VCaP (cell line): ENCODE results near the gene PLEK2.
A peak's percentile ranks its signal among the peaks of the same experiment; 100 is the strongest.

Source experiments
- H3K27ac ChIP-seq: fragments of 450-650 bp; 2 replicates; pipeline ENCODE4 v1.5.1; 2017
- TF ChIP-seq, protein P1 (sequence below): fragments of 450-650 bp; conservative IDR thresholded peaks from 2 replicates; pipeline ENCODE4 v1.5.1; 2017; ENCODE audit warnings: mild to moderate bottlenecking, moderate library complexity

Gene PLEK2

DNA sequence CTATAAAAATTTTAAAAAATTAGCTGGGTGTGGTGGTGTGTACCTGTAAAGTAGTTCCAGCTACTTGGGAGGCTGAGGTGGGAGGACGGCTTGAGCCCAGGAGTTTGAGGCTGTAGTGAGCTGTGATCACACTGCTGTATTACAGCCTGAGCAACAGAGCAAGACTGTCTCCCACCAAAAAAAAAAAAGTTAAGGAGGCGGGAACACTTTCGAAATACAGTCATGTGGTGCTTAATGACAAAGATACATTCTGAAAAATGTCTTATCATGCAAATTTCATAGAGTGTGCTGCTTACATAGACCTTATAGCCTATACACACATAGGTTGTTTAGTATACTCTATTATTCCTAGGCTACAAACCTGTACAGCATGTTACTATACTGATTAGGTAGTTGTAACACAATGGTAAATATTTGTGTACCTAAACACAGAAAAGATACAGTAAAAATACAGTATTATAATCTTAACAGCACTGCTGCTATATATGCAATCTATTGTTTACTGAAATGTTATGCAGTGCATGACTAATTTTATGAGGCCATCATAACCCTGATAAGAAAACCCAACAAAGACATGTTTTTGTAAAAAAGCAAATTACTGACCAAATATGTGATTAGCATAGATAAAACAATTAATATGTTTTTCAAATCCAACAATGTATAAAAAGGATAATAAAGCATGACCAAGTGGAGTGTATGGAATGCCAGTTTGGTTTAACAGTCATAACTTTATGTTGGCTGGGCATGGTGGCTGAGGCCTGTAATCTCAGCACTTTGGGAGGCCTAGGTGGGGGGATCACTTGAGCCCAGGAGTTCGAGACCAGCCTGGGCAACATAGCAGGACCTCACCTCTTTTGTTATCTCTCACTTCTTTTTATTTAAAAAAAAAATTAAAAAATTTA is 40.5 kb downstream of the PLEK2 start:
- TF ChIP-seq, protein P1, sequence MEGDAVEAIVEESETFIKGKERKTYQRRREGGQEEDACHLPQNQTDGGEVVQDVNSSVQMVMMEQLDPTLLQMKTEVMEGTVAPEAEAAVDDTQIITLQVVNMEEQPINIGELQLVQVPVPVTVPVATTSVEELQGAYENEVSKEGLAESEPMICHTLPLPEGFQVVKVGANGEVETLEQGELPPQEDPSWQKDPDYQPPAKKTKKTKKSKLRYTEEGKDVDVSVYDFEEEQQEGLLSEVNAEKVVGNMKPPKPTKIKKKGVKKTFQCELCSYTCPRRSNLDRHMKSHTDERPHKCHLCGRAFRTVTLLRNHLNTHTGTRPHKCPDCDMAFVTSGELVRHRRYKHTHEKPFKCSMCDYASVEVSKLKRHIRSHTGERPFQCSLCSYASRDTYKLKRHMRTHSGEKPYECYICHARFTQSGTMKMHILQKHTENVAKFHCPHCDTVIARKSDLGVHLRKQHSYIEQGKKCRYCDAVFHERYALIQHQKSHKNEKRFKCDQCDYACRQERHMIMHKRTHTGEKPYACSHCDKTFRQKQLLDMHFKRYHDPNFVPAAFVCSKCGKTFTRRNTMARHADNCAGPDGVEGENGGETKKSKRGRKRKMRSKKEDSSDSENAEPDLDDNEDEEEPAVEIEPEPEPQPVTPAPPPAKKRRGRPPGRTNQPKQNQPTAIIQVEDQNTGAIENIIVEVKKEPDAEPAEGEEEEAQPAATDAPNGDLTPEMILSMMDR = no peak
- peak overlapping the region; percentile 58 for H3K27ac ChIP-seq

DNA sequence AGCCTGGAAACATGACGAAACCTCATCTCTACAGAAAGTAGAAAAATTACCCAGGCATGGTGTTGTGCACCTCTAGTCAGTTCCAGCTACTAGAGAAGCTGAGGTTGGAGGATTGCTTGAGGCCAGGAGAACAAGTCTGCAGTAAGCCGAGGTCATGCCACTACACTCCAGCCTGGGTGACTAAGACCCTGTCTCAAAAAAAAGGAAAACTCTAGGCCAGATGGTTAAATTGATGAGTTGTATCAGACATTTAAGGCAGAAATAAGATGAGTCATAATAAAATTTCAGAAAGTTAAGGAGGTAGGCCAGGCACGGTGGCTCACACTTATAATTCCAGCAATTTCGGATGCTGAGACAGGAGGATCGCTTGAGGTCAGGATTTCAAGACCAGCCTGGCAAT is 41.1 kb downstream of the PLEK2 start:
- TF ChIP-seq, protein P1 = no peak
- H3K27ac ChIP-seq = peak overlapping the region; percentile 58

DNA sequence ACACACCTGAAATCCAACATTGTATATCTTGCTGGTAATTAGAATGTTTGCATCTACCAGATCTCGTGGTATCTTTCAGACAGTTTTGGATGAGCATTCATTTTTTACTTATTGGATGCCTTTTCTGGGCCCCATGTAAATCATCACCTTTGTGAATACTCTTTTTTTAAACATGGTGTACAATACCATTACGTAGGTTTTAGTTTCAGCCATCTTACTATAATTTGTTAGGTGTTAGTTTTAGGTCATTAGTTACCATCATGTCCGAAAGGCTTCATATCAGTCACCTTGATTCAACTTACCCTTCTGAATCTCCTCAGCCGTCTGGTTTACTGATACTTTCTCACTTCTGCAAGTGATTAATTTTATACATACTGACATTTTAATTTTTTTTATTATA is 46.5 kb downstream of the PLEK2 start:
- H3K27ac ChIP-seq = no peak overlapping the region
- TF ChIP-seq, protein P1 = no peak

DNA sequence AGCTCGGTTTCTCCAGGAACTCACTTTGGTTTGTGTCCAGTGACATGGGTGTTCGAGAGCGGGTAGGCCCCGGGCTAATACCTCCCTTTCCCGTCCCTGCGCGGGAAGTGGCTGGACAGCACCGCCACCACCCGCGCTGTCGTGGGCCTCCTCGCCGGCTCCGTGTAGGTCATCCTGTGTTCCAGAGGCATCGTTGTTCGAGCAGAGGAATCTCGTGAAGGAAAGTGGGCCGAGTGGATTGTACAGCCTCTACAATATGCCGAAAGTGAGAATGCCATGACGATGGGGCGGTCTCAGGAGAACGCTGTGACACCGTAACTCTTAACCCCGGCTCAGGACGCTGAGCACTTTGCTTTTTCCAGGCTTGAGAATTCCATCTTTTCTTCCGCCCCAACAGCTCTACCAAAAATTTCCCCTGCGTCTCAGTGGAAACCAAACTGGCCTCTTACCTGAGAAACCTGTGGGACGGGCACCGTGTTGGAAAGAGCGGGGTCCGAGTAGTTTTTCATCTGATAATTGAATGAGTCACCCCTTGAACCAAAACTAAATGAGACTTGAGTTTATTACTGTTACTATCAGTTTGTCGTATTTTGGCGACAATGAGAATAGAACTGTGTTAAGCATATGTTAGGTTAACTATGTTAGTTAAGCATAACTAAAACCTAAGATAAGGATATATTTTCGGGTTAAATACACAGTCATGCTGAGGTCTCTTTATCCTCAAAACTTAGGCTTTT is 51.3 kb downstream of the PLEK2 start:
- peak overlapping the region; percentile 97 for H3K27ac ChIP-seq
- TF ChIP-seq, protein P1 = no peak

DNA sequence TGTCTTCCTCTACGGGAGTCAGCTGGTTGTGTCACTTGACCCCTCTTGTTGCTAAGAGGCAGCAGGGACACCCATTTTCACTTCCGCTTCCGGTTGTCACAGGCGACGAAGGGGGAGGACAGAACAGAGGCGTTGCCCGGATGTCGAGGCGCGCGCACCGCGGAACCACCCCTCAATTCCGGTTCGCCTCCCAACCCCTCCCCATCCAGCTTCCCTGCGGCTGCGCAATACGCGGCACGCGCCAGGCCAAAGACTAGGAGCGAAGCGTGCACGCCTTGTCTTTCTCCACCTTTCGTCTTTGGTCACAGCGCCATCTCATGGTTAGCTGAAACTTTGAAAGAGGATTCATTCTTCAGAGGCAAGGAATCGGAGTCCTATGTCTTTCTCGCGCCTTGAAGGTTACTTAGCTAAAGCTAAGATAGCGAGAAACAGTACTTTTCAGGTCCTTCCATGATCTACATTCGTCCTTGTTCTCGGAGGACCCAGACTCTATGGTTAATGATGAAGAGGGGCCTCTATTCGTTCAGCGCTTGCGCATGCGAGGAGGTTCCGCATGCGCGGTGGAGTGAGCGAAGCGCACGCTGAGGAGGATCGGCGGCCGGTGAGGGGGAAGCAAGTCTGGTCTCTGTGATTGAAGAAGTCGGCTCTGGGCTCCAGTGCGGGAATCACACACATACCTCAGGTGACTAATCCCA is 52.0 kb downstream of the PLEK2 start, which contains the start of the genes ATP6V1D and EIF2S1:
Gene ATP6V1D, minus strand, starts transcription at position 30 of the 695 bp plus-strand sequence. CDS start 106 bp downstream, outside the sequence.
Gene EIF2S1, plus strand, starts transcription at position 554 of the 695 bp plus-strand sequence. CDS start 4,440 bp downstream, outside the sequence.
- H3K27ac ChIP-seq = peak within 1 kb of the TSS; percentile 97
- TF ChIP-seq, protein P1 = peak; percentile 91

DNA sequence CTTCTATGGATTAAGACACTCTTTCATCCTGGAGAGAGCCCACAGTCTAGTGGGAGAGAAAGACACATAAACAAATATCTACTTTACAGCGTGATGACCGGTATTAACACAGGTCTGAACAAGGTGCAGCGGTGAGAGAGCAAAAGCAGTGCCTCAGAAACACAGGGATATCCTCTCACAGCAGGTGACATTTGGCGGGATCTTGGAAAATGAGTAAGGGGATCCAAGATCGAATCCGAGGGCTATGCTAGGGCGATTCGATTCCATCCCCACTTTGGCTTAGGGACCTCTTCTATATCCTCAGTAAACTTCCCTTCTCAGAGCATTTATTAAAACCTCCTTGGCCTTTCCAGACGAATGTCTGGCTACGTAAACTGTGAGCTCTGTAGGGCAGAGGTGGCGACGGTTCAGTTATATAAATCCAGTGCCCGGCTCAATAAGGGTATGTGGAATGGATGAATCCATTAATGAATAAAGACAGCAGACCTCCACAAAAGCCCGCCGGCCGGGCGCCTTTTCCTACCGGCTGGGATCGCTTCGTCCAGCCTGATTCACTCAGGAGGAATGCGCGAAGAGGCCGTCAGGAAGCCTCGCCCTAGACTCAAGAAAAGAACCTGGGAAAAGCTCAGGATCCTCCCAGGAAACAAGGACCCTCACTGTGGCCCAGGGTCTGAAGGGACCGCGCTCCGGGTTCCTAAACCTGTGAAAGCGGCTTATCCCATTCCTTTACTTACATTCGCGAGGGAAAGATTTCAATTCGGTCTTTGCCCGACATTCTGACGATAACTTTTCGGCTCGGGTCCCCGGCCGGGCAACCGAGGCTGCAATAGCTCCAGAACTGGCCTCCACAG is 52.8 kb downstream of the PLEK2 start:
- TF ChIP-seq, protein P1 = no peak
- peak overlapping the region; percentile 97 for H3K27ac ChIP-seq
